Measurements from ENCODE around the gene IVL.

IVL gene

DNA sequence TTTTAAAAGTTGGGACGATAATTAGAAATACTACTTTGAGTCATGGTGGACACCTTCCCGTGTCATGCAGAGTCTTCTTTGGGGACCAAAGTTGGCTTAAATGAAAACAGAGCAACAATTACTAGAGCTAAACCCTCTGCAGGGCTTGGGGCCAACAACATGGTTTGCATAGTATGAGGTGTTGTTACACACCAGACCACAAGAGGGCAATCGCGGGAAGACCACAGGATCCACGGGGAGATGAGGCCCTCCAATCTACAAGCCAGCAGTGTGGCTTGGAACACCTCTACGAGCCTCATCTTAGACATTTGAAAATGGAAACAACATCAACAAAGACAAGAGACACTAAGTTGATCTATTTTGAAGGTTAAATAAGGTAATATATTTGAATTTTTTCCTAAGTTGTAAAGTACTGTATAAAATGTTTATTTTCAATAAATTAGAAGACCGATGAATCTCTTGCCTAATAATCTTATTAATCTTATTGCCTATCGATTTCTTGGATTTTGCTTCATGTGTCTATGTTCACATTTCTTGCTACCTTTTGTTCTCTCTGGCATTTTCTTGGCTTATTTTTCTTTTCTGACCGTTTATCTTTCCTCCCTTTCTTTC, 38.4 kb upstream of the IVL start:
- H3K4me3 ChIP-seq (ENCODE audit: low read depth, low read length), result no peak overlapping the region
- TF ChIP-seq CTCF (IDR thresholded peaks at IDR 0.05; ENCODE audit: borderline replicate concordance, insufficient read depth, low read depth, low read length), result peak; percentile 74

DNA sequence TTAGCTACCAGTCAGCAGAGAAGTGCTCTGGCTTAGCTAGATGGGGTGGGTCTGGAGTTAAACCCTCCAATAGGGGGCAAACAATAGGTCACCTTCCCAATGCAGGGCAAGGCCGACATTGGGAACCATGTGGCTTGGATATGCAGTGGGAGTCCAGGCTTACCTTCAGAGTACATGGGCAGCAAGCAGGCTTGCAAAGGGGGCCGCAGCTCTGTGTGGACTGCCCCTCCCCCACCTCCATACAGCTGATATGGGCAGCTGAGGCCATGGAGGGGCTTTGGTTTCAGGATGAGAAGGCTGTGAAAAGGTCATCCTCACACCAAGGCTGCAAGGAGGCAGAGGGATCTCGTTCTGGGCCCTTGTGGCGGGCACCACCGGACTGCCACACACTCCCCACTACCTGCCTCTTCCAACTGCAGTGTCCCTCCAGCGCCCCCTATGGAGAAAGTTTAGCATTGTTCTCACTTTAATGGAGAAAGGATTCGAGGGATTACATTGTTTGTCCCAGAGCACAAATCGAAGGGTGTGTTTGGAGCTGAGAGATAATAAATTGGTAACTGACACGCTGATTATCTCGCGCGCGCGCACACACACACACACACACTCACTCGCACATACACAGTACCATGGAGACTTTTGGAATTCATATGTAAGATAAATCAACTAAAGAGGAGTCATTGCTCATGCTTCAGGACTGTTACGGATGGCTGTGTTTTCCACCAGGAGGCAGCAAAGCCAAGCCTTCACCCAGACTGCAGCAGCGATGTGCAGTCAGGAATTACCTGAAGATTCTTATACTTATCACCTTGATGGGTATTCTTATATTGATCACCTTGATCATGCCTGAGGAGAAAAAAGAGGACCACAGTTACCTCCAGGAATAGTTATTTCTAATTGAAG, 37.3 kb upstream of the IVL start:
- no peak overlapping the region for H3K4me3 ChIP-seq (ENCODE audit: low read depth, low read length)
- TF ChIP-seq CTCF (IDR thresholded peaks at IDR 0.05; ENCODE audit: borderline replicate concordance, insufficient read depth, low read depth, low read length), result peak; percentile 46

DNA sequence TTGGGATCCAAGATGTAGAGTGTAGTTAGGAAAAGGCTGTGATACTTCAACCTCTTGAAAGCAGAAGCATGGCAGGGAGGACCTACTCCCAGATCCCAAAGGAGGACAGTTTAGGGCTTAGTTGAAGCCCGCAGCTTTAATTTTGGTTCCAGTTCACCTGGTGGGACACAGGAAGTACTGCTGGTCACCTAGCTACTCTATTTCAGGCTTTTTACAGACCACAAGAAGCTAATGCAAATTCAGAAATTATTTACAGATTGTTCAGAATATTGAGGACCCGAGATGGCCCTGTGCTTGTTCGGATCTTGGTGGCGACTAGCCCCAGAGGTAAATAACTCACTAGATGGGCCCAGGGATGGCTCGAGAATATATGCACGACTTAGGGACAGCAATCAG, 36.6 kb upstream of the IVL start:
- no peak overlapping the region for H3K4me3 ChIP-seq (ENCODE audit: low read depth, low read length)
- no peak for TF ChIP-seq CTCF (IDR thresholded peaks at IDR 0.05; ENCODE audit: borderline replicate concordance, insufficient read depth, low read depth, low read length)

GRCh38 chr1:152873495-152873894, 34.9 kb upstream of the IVL start:
- H3K4me3 ChIP-seq (ENCODE audit: low read depth, low read length), result no peak overlapping the region
- TF ChIP-seq CTCF (IDR thresholded peaks at IDR 0.05; ENCODE audit: borderline replicate concordance, insufficient read depth, low read depth, low read length), result no peak

GRCh38 chr1:152876827-152877226, 31.5 kb upstream of the IVL start:
- no peak for TF ChIP-seq CTCF (IDR thresholded peaks at IDR 0.05; ENCODE audit: borderline replicate concordance, insufficient read depth, low read depth, low read length)
- no peak overlapping the region for H3K4me3 ChIP-seq (ENCODE audit: low read depth, low read length)

DNA sequence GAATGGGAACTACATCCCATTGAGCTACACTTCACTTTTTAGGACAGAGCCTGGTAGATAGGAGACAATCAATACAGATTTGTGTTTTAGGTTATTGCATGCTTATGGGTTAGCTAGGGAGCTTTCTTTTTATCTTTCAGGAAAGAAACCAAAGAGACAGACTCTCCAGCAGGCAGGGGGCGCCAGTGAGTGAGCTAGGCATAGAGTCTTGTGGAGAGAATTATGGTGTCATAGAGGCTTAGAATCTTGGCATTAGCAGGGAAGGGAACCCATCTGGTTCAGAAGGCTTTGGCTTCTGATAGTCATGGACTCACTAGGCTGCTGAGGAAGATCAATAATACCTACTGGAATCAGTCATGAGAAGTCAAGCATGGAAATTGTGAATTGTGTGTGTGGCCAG, 30.3 kb upstream of the IVL start, which contains the start of gene SMCP:
TSS of gene SMCP (plus strand) at position 281 of the 400 bp plus-strand sequence. CDS start 6,101 bp downstream, outside the sequence.
- TF ChIP-seq CTCF (IDR thresholded peaks at IDR 0.05; ENCODE audit: borderline replicate concordance, insufficient read depth, low read depth, low read length), result peak; percentile 34; the same call in 1 of the 2 replicates
- H3K4me3 ChIP-seq (ENCODE audit: low read depth, low read length), result no peak within 1 kb of the TSS

All from GM12875 (cell line).